Left ventricle myocardium inferior (tissue), 1 donor: ENCODE measurements around the gene KCND3. TPM values are rescaled to one million over a fixed set of nuclear protein-coding genes. Genes with fewer than 3 reads are reported as not detected.
A peak's percentile ranks its signal among the peaks of the same experiment; 100 is the strongest.

Source experiments
- DNase-seq: peaks from one replicate; pipeline ENCODE4 v3.0.0-alpha.2; 2020
- H3K27ac ChIP-seq: fragments of 200-600 bp; replicated peaks from 2 replicates; pipeline ENCODE4 v1.8.0; 2021
- H3K27me3 ChIP-seq: fragments of 200-600 bp; 2 replicates; pipeline ENCODE4 v1.8.0; 2021; ENCODE audit warnings: low read depth
- H3K36me3 ChIP-seq: fragments of 200-600 bp; 2 replicates; pipeline ENCODE4 v1.8.0; 2021
- H3K4me1 ChIP-seq: fragments of 200-600 bp; 2 replicates; pipeline ENCODE4 v1.8.0; 2021
- H3K4me3 ChIP-seq: fragments of 200-600 bp; 2 replicates; pipeline ENCODE4 v1.8.0; 2021; ENCODE audit warnings: mild to moderate bottlenecking, moderate library complexity
- H3K9me3 ChIP-seq: fragments of 200-600 bp; replicated peaks from 2 replicates; pipeline ENCODE4 v1.8.0; 2021
- intact Hi-C: fragments of 100-400 bp; cut with micrococcal nuclease; formaldehyde crosslinking; loops from one replicate; pipeline ENCODE4 v1.11.0; 2022
- total RNA-seq: library from RNA; stranded (reverse); fragmentation: NEBNext Ultra II Directional; extraction: Animal tissue kit (Norgen Biotek cat#: 25700); gene quantifications from one replicate; pipeline ENCODE4 v1.2.1, GENCODE V29; 2021
- TF ChIP-seq, protein P1 (sequence below): fragments of 200-600 bp; IDR thresholded peaks from 2 replicates; pipeline ENCODE4 v1.8.0; 2021; ENCODE audit warnings: antibody characterized with exemption, mild to moderate bottlenecking, borderline replicate concordance
- donor health status: DM: no; HTN: yes; CAD: no; lungs with severe emphysema.

The KCND3 gene
- total RNA-seq, 1 donor from 2014 or later, result 19.2 TPM

- no peak for DNase-seq
- Histone ChIP-seq H3K4me3 (peak overlapping the region; percentile 83), H3K36me3 (peaks cover 13% of the 10 kb centered on the region), H3K4me1 (peaks cover 97% of the 10 kb centered on the region), H3K27ac (peak overlapping the region; percentile 98), H3K9me3 (no peaks in the 10 kb centered on the region), H3K27me3 (no peaks in the 10 kb centered on the region)
- intact Hi-C loops, result no loop called here
- TF ChIP-seq, protein P1, sequence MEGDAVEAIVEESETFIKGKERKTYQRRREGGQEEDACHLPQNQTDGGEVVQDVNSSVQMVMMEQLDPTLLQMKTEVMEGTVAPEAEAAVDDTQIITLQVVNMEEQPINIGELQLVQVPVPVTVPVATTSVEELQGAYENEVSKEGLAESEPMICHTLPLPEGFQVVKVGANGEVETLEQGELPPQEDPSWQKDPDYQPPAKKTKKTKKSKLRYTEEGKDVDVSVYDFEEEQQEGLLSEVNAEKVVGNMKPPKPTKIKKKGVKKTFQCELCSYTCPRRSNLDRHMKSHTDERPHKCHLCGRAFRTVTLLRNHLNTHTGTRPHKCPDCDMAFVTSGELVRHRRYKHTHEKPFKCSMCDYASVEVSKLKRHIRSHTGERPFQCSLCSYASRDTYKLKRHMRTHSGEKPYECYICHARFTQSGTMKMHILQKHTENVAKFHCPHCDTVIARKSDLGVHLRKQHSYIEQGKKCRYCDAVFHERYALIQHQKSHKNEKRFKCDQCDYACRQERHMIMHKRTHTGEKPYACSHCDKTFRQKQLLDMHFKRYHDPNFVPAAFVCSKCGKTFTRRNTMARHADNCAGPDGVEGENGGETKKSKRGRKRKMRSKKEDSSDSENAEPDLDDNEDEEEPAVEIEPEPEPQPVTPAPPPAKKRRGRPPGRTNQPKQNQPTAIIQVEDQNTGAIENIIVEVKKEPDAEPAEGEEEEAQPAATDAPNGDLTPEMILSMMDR, result no peak
These were observed 254.6 kb downstream of the KCND3 start for GRCh38 chr1:111734856-111735255.

DNA sequence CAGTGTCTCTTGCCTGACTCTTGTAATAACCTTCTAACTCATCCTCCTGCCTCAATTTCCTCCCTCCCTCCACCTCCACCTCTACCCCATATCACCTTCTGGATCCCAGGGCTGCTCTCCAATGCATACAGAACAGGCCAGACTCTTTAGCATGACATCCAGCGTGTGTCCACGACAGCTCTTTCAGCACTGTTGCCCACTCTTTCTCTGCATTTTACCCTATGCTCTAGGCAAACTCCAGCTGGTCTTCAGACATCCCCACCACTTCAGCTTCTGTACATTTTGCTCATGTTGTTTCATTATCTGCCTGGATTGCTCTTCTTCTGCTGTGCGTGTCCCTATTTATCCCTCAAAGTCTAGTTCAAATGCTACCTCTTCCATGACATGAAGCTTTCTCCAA, 255.0 kb downstream of the KCND3 start:
- H3K27me3 ChIP-seq, result no peaks in the 10 kb centered on the region
- DNase-seq, result no peak
- TF ChIP-seq, protein P1, result no peak
- peaks cover 13% of the 10 kb centered on the region for H3K36me3 ChIP-seq
- H3K9me3 ChIP-seq, result no peaks in the 10 kb centered on the region
- peak overlapping the region; percentile 98 for H3K27ac ChIP-seq
- intact Hi-C loops, result no loop called here
- H3K4me3 ChIP-seq, result peak overlapping the region; percentile 83
- H3K4me1 ChIP-seq, result peaks cover 97% of the 10 kb centered on the region

DNA sequence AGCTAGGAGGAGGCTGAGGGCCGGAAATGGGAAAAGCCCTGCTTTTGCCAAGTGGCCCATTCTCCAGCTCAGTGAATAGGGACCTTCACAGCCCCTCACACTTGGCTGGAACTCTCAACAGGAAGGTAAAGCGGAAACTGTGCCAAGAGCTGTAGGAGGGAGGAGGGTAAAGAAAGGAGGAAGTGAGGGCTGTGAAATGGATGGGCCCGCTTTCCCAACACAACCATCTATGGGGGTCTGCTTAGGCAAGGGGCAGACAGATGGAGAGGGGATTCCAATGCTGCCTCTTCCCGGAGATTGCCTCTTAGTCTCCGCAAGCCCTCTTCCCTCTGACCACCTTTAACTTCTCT, 255.5 kb downstream of the KCND3 start:
- intact Hi-C loops, result no loop called here
- peak overlapping the region; percentile 83 for H3K4me3 ChIP-seq
- H3K27me3 ChIP-seq, result no peaks in the 10 kb centered on the region
- H3K27ac ChIP-seq, result peak overlapping the region; percentile 98
- H3K4me1 ChIP-seq, result peaks cover 99% of the 10 kb centered on the region
- TF ChIP-seq, protein P1, result no peak
- no peak for DNase-seq
- no peaks in the 10 kb centered on the region for H3K9me3 ChIP-seq
- H3K36me3 ChIP-seq, result peaks cover 13% of the 10 kb centered on the region

- intact Hi-C loops, result no loop called here
- peak; percentile 74 for DNase-seq
- H3K4me1 ChIP-seq, result peaks cover 99% of the 10 kb centered on the region
- H3K27me3 ChIP-seq, result no peaks in the 10 kb centered on the region
- peak overlapping the region; percentile 98 for H3K27ac ChIP-seq
- peak overlapping the region; percentile 83 for H3K4me3 ChIP-seq
- peaks cover 13% of the 10 kb centered on the region for H3K36me3 ChIP-seq
- no peaks in the 10 kb centered on the region for H3K9me3 ChIP-seq
- TF ChIP-seq, protein P1, result no peak
These were observed 256.1 kb downstream of the KCND3 start for GRCh38 chr1:111733183-111733991.

- Histone ChIP-seq H3K9me3 (no peaks in the 10 kb centered on the region), H3K27ac (peak overlapping the region; percentile 98), H3K4me3 (no peak overlapping the region), H3K36me3 (peaks cover 13% of the 10 kb centered on the region), H3K4me1 (peaks cover 100% of the 10 kb centered on the region), H3K27me3 (no peaks in the 10 kb centered on the region)
- TF ChIP-seq, protein P1, result no peak
- intact Hi-C loops, result no loop called here
- no peak for DNase-seq
These were observed 256.8 kb downstream of the KCND3 start for GRCh38 chr1:111732718-111733117.
